Gastroesophageal sphincter (tissue), 4 donors: ENCODE data around the gene PSMD1. TPM values are rescaled to one million over a fixed set of nuclear protein-coding genes. Genes with fewer than 3 reads are reported as not detected.
"Not testable (repeated sequence)": the region's sequence is repeated elsewhere in the genome, so short reads cannot be mapped to it uniquely, and the experiment has no call there.

ENCODE experiments used
- ATAC-seq: fragments of 150-250 bp; one replicate; pipeline ENCODE4 v1.9.1; 2016; ENCODE audit warnings: mild to moderate bottlenecking, moderate library complexity
- H3K27ac ChIP-seq, 4 donors: fragments of 200-600 bp; sonication (generic) in 3 of 4; 1 replicate in 3 of 4; 2 replicates in 1 of 4; pipeline ENCODE4 v1.5.1; 2016 to 2019
- H3K27me3 ChIP-seq: fragments of 200-600 bp; sonication (generic); one replicate; pipeline ENCODE4 v1.5.1; 2019
- H3K36me3 ChIP-seq, 2 donors: fragments of 200-600 bp; sonication (generic); one replicate each; pipeline ENCODE4 v1.5.1; 2019; ENCODE audit warnings: control low read depth in 1 of 2
- H3K4me1 ChIP-seq, 3 donors: fragments of 200-600 bp; sonication (generic); 1 replicate in 2 of 3; 2 replicates in 1 of 3; pipeline ENCODE4 v1.5.1; 2016 to 2019; ENCODE audit warnings: control low read depth in 2 of 3
- H3K4me3 ChIP-seq, 2 donors: fragments of 200-600 bp; sonication (generic); one replicate each; pipeline ENCODE4 v1.5.1; 2019; ENCODE audit warnings: mild to moderate bottlenecking in 1 of 2, moderate library complexity in 1 of 2
- H3K9me3 ChIP-seq, 3 donors: fragments of 200-600 bp; sonication (generic); one replicate each; pipeline ENCODE4 v1.5.1; 2017 to 2019; ENCODE audit warnings: control low read depth in 2 of 3
- CTCF ChIP-seq, 4 experiments: fragments of 200-600 bp in 2 of 4; fragments of 450-650 bp in 2 of 4; sonication (generic) in 1 of 4; IDR thresholded peaks; one replicate each; pipeline ENCODE4 v1.5.1; 2017 to 2019; ENCODE audit warnings: antibody characterized with exemption in 4 of 4, mild to moderate bottlenecking in 2 of 4, moderate library complexity in 2 of 4
- EP300 ChIP-seq: sonication (generic); formaldehyde crosslinking; IDR thresholded peaks from one replicate; pipeline ENCODE4 v1.6.1; 2017; ENCODE audit warnings: antibody characterized with exemption, mild to moderate bottlenecking
- POLR2A ChIP-seq, 2 donors: fragments of 450-650 bp; IDR thresholded peaks; one replicate each; pipeline ENCODE4 v1.6.1; 2017; ENCODE audit warnings: antibody characterized with exemption in 2 of 2, mild to moderate bottlenecking in 2 of 2, moderate library complexity in 1 of 2
- POLR2AphosphoS5 ChIP-seq: sonication (generic); formaldehyde crosslinking; IDR thresholded peaks from one replicate; pipeline ENCODE4 v1.6.1; 2017; ENCODE audit warnings: antibody characterized with exemption
- WGBS, 2 donors: methylation state at CpG; one replicate each; pipeline ENCODE4 v1.1.5; 2018; ENCODE audit warnings: low coverage in 1 of 2; 5-methylcytosine and 5-hydroxymethylcytosine counted together
- total RNA-seq, 4 donors: library from RNA; depleted of rRNA; stranded (reverse); fragments of >200 nt; gene quantifications; one replicate each; pipeline ENCODE4 v1.1.0, GENCODE V29; 2016

Gene PSMD1
- total RNA-seq, 4 donors from 2014 or later = 58.8 to 93.4 (median 65.9) TPM

- no peak for TF ChIP-seq CTCF (IDR thresholded peaks at IDR 0.05)
- no peak for TF ChIP-seq POLR2AphosphoS5
- no peak for TF ChIP-seq EP300
- no peak for TF ChIP-seq POLR2A (IDR thresholded peaks at IDR 0.05)
- WGBS, 2 donors = 100% methylated on average over 1 of the region's 3 CpGs
Observed at GRCh38 chr2:231015926-231016325, 40.7 kb upstream of the PSMD1 start.

GRCh38 chr2:231016566-231017230 is 40.0 kb upstream of the PSMD1 start:
- 78 to 83% methylated on average over 5 to 6 of the region's 6 CpGs for WGBS, 2 donors
- Histone ChIP-seq H3K36me3 (no peaks in the 10 kb centered on the region), H3K4me3 (no peak overlapping the region), H3K27me3 (peaks cover 16% of the 10 kb centered on the region), H3K27ac (no peak overlapping the region), H3K4me1 (no peaks in the 10 kb centered on the region), H3K9me3 (no peaks in the 10 kb centered on the region)
- TF ChIP-seq POLR2AphosphoS5 = no peak
- no peak for TF ChIP-seq CTCF (IDR thresholded peaks at IDR 0.05)
- TF ChIP-seq EP300 = no peak
- TF ChIP-seq POLR2A (IDR thresholded peaks at IDR 0.05) = no peak
- no peak for ATAC-seq

More at GRCh38 chr2:231015926-231016325, 40.7 kb upstream of the PSMD1 start:
- no peak for ATAC-seq
- H3K4me3 ChIP-seq = no peak overlapping the region
- no peaks in the 10 kb centered on the region for H3K36me3 ChIP-seq
- no peaks in the 10 kb centered on the region for H3K4me1 ChIP-seq
- H3K27ac ChIP-seq = no peak overlapping the region
- H3K9me3 ChIP-seq = no peaks in the 10 kb centered on the region
- H3K27me3 ChIP-seq = peaks cover 24% of the 10 kb centered on the region

- Histone ChIP-seq H3K27ac (no peak overlapping the region), H3K27me3 (peaks cover 16% of the 10 kb centered on the region), H3K9me3 (no peaks in the 10 kb centered on the region), H3K4me1 (no peaks in the 10 kb centered on the region), H3K36me3 (no peaks in the 10 kb centered on the region), H3K4me3 (no peak overlapping the region)
- TF ChIP-seq EP300 (no peak), POLR2A (IDR thresholded peaks at IDR 0.05) (no peak), CTCF (IDR thresholded peaks at IDR 0.05) (no peak), POLR2AphosphoS5 (no peak)
- no peak for ATAC-seq
- 43 to 80% methylated on average over 1 to 4 of the region's 4 CpGs for WGBS, 2 donors
Observed at GRCh38 chr2:231017231-231017598, 39.5 kb upstream of the PSMD1 start.

GRCh38 chr2:231018184-231018583 is 38.5 kb upstream of the PSMD1 start:
- no peak for ATAC-seq
- Histone ChIP-seq H3K36me3 (no peaks in the 10 kb centered on the region), H3K27me3 (peaks cover 16% of the 10 kb centered on the region), H3K4me3 (no peak overlapping the region), H3K27ac (no peak overlapping the region), H3K9me3 (no peaks in the 10 kb centered on the region), H3K4me1 (no peaks in the 10 kb centered on the region)
- 49 to 92% methylated on average over 2 of the region's 3 CpGs for WGBS, 2 donors
- TF ChIP-seq POLR2A (IDR thresholded peaks at IDR 0.05) = no peak
- no peak for TF ChIP-seq CTCF (IDR thresholded peaks at IDR 0.05)
- no peak for TF ChIP-seq EP300
- TF ChIP-seq POLR2AphosphoS5 = no peak

- not testable (repeated sequence) for H3K36me3 ChIP-seq, H3K27ac ChIP-seq, H3K9me3 ChIP-seq, H3K4me3 ChIP-seq, H3K4me1 ChIP-seq, ATAC-seq
- H3K27me3 ChIP-seq = peaks cover 16% of the 10 kb centered on the region
- 88% methylated on average over 3 of the region's 3 CpGs; no CpG with 5 or more reads in 1 of the 2 donors for WGBS, 2 donors
Observed at GRCh38 chr2:231025059-231025458, 31.6 kb upstream of the PSMD1 start.
